Mucosa of gallbladder (tissue), 1 donor: Measurements from ENCODE around the gene FOXO4. TPM values are rescaled to one million over a fixed set of nuclear protein-coding genes. Genes with fewer than 3 reads are reported as not detected.

Experiments
- DNase-seq: peaks from one replicate; pipeline ENCODE4 v3.0.0-alpha.2; 2020; ENCODE audit warnings: low spot score
- total RNA-seq: library from RNA; stranded (reverse); gene quantifications from one replicate; pipeline ENCODE4 v1.2.1, GENCODE V29; 2021
- donor health status: DM: no; HTN: no; CAD: no.

Gene FOXO4
- total RNA-seq, 1 donor from 2014 or later: 42.3 TPM

DNA sequence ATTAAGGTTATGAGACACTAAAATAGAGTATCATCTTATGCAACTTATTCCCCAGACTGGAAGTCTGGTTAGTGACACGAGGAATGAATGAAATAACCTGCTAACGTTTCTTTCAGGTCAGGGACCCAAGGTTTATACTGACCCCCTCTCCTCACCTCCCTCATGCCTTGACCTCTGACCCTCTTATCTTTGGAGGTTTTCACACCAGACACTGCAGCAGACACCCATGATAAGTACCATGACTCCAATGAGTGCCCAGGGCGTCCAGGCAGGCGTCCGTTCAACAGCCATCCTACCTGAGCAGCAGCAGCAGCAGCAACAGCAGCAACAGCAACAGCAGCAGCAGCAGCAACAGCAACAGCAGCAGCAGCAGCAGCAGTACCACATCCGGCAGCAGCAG lies 44.8 kb downstream of the FOXO4 start:
- no peak for DNase-seq

DNA sequence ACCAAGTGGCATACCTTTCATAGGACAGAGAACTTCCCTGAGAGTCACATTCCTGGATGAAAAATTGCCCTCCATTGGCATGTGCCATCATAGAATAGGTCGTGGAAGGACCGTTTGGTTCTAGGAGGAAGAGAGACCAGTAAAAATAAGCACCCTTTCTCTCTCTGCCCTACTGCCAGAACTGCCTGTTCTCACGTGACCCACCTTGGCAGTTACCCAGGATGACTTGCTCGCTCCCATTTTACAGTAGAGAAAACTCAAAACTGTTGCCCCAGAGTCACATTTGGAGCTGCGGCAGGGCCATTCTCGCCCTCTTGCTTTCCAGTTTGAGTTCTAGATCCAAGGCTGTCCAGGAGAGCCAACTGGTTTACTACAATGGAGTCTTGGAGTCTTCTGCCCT lies 47.9 kb downstream of the FOXO4 start:
- peak; percentile 46 for DNase-seq

DNA sequence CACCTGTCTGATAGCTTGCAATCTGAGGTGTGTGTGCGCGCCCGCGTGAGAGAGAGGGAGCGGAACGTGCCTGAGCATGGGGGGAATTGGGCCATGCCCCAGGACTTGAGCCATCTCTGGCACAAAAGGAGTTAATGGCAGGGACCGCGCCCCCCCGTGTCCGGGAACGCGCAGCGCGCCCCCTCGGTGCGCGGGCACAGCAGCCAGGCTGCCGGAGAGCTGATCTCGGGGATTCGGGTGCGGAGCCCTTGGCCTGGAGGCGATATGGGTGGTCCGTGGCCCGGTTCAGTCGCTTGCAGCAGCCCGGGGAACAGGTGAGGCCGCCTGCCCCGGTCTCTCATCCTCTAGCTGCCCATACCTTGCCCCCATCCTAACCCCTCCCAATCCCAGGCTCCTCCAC lies 49.0 kb downstream of the FOXO4 start, which contains the start of gene NLGN3:
NLGN3 (plus strand) TSS at position 191 of the 400 bp plus-strand sequence. CDS start 2,909 bp downstream, outside the sequence.
- DNase-seq: no peak

DNA sequence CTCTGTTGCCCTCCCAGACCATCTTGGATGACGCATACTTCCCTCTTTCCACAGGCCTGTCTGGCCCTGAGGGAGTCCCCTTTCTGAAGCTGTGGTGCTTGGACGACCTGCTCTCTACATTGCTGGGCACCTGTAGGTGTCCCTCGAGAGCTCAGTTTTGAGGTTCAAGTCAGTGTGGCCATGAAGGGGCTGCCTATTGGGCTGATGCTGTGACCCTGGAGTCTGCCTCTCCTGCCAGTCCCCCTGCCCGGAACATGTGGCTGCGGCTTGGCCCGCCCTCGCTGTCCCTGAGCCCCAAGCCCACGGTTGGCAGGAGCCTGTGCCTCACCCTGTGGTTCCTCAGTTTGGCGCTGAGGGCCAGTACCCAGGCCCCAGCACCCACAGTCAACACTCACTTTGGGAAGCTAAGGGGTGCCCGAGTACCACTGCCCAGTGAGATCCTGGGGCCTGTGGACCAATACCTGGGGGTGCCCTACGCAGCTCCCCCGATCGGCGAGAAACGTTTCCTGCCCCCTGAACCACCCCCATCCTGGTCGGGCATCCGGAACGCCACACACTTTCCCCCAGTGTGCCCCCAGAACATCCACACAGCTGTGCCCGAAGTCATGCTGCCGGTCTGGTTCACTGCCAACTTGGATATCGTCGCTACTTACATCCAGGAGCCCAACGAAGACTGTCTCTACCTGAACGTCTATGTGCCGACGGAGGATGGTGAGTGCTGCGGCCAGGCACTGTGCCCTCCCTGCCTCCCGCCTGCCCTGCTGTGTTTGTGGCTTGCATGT lies 52.0 kb downstream of the FOXO4 start:
- DNase-seq: no peak

DNA sequence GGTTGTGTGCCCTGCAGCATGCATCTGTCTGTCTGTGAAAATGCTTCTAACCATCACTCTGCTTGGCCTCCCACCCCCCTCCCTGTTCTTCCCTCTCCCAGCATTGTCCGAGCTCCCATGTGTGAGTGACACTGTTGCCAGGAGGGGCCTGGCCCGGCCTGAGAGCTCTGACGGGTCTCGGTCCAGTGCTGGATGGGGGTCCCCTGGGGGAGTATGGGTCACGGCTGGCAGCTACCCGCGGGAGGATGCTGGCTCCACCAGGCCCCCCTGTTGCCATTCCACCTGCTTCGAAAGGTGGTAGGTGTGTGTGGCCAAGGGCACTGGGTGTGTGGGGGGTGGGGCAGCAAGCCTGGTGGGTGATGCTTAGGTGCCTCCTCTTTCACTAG lies 52.6 kb downstream of the FOXO4 start:
- no peak for DNase-seq

DNA sequence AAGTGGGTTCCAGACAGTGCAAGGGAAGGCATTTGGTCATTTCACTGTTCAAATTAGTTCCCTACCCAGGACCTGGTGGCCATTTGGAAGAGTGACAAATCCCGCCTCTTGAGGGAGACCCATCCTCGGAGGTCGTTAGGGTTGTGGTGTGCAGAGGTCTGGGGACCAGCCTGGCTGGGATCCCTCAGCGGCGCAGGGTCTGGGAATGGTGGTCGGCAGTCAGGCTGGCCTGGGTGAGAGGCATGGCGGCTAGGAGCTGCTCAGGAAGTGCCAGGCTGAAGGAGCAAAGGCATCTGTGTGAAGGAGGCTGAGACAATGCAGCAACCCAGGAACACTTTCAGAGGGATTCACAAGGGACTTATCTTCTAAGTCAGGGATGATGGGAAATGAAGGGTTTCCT lies 55.7 kb downstream of the FOXO4 start:
- DNase-seq: no peak

Other genes with a start within 250 kb of the FOXO4 start
- 0.14 TPM for gene TEX11, start 187.1 kb upstream of the FOXO4 start, total RNA-seq
- 0.26 TPM for gene SLC7A3, start 164.8 kb upstream of the FOXO4 start, total RNA-seq
- 65.3 TPM for gene SNX12, start 27.5 kb upstream of the FOXO4 start, total RNA-seq
- not detected for gene CXorf65, start 10.9 kb downstream of the FOXO4 start, total RNA-seq
- 8.9 TPM for gene IL2RG, start 15.7 kb downstream of the FOXO4 start, total RNA-seq
- gene MED12, start 22.7 kb downstream of the FOXO4 start, total RNA-seq: 43.2 TPM
- 2.5 TPM for gene NLGN3, start 49.0 kb downstream of the FOXO4 start, total RNA-seq
- 228 TPM for gene GJB1, start 127.4 kb downstream of the FOXO4 start, total RNA-seq
- gene ZMYM3, start 158.3 kb downstream of the FOXO4 start, total RNA-seq: 46.9 TPM
- 323 TPM for gene NONO, start 187.8 kb downstream of the FOXO4 start, total RNA-seq
- 7.0 TPM for gene ITGB1BP2, start 205.9 kb downstream of the FOXO4 start, total RNA-seq